HG02884 (cell line): ENCODE results near the gene DCLK2.

Experiments used
- ATAC-seq: cut with Tn5 transposase; IDR thresholded peaks from one replicate; pipeline ENCODE4 v1.9.1; 2021; ENCODE audit warnings: mild to moderate bottlenecking, moderate library complexity; ENCODE audit not compliant: unreplicated experiment

Gene DCLK2

GRCh38 chr4:150115851-150116250 lies 37.6 kb downstream of the DCLK2 start:
- no peak for ATAC-seq

- no peak for ATAC-seq
Measured at GRCh38 chr4:150116506-150116905, 38.3 kb downstream of the DCLK2 start.

GRCh38 chr4:150117094-150117493 lies 38.8 kb downstream of the DCLK2 start:
- ATAC-seq, result no peak

- no peak for ATAC-seq
Measured at GRCh38 chr4:150117629-150118028, 39.4 kb downstream of the DCLK2 start.

- ATAC-seq, result no peak
Measured at GRCh38 chr4:150119492-150119891, 41.2 kb downstream of the DCLK2 start.

- peak; percentile 34 for ATAC-seq
Measured at GRCh38 chr4:150123087-150123486, 44.8 kb downstream of the DCLK2 start.

GRCh38 chr4:150123796-150124677 lies 45.8 kb downstream of the DCLK2 start:
- ATAC-seq, result no peak

GRCh38 chr4:150126201-150126863 lies 48.1 kb downstream of the DCLK2 start:
- peak; percentile 37 for ATAC-seq

GRCh38 chr4:150126864-150127203 lies 48.6 kb downstream of the DCLK2 start:
- ATAC-seq, result peak; percentile 76

GRCh38 chr4:150127757-150128156 lies 49.5 kb downstream of the DCLK2 start:
- ATAC-seq, result no peak

- ATAC-seq, result no peak
Measured at GRCh38 chr4:150130933-150131332, 52.7 kb downstream of the DCLK2 start.

- no peak for ATAC-seq
Measured at GRCh38 chr4:150131581-150132228, 53.5 kb downstream of the DCLK2 start.

GRCh38 chr4:150133605-150134004 lies 55.4 kb downstream of the DCLK2 start:
- no peak for ATAC-seq

GRCh38 chr4:150135134-150135772 lies 57.0 kb downstream of the DCLK2 start:
- ATAC-seq, result no peak

- ATAC-seq, result no peak
Measured at GRCh38 chr4:150136036-150136435, 57.8 kb downstream of the DCLK2 start.

GRCh38 chr4:150136481-150136880 lies 58.2 kb downstream of the DCLK2 start:
- ATAC-seq, result no peak

- ATAC-seq, result no peak
Measured at GRCh38 chr4:150139297-150139865, 61.1 kb downstream of the DCLK2 start.

- ATAC-seq, result no peak
Measured at GRCh38 chr4:150140774-150141400, 62.6 kb downstream of the DCLK2 start.

- no peak for ATAC-seq
Measured at GRCh38 chr4:150141756-150142155, 63.5 kb downstream of the DCLK2 start.

- no peak for ATAC-seq
Measured at GRCh38 chr4:150142831-150143230, 64.6 kb downstream of the DCLK2 start.
